ENCODE results near the gene TUBGCP4.

DNA sequence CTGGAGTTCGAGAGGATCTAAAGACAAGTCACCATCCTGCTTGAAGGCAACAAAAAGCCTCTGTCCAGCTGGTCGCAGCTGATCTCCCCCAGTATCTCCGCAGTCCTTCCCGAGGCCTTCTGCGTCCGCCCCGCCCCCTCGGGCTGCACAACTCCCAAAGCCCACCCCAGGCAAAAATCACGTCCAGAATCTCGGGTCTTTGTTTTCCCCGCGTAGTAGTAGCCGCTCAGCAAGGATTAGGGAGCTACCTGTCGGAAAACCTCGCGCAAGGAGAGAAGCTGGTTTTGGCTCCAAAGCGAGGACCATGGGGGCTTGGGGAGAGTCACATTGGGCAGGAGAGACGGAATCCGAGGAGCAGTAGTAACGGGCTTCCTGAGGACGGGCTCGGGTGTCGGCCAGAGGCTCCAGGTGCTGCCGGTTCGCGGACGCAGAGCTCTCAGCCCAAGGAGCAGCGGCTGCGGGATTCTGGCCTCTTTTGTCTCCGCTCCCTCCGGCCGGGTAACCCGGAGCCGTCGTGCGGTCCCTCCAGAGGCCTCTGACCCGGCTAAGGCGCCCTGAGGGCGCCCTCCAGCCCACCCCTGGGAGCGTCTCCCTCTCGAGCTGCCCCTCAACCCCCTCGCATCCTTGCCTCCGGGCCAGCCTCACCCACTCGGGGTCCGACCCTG lies 459 bp upstream of the TUBGCP4 start:
- TF ChIP-seq CTCF (IDR thresholded peaks at IDR 0.05) (no peak), REST (IDR thresholded peaks at IDR 0.05; ENCODE audit: insufficient read depth in 1 of 2, low read depth in 2 of 2, low read length in 1 of 2) (no peak), SIN3A (IDR thresholded peaks at IDR 0.05; ENCODE audit: borderline replicate concordance, insufficient read depth, low read depth, low read length) (no peak), POLR2AphosphoS5 (IDR thresholded peaks at IDR 0.05; ENCODE audit: low read depth, low read length) (no peak)

All from Panc1 (cell line).